Loucy (cell line): ENCODE data around the gene PSMD3.

Experiments
- H2AFZ ChIP-seq: fragments of 200-600 bp; sonication (generic); 2 replicates; pipeline ENCODE4 v1.6.0; 2016; ENCODE audit warnings: antibody characterized with exemption, mild to moderate bottlenecking, low read length, moderate library complexity
- H3F3A ChIP-seq: fragments of 200-600 bp; 2 replicates; pipeline ENCODE4 v1.6.0; 2016; ENCODE audit warnings: antibody characterized with exemption, low read depth, mild to moderate bottlenecking
- H3K27me3 ChIP-seq: fragments of 200-600 bp; sonication (generic); 2 replicates; pipeline ENCODE4 v1.6.1; 2014; ENCODE audit warnings: low read length, mild to moderate bottlenecking; ENCODE audit not compliant: insufficient read depth, poor library complexity, severe bottlenecking
- H3K36me3 ChIP-seq: fragments of 200-600 bp; sonication (generic); 2 replicates; pipeline ENCODE4 v1.6.1; 2016; ENCODE audit warnings: low read length; ENCODE audit not compliant: insufficient read depth
- H3K4me1 ChIP-seq: fragments of 200-600 bp; sonication (generic); 2 replicates; pipeline ENCODE4 v1.5.1; 2014; ENCODE audit warnings: low read length, mild to moderate bottlenecking; ENCODE audit not compliant: insufficient read depth, poor library complexity, severe bottlenecking
- H3K4me2 ChIP-seq: fragments of 200-600 bp; sonication (generic); 2 replicates; pipeline ENCODE4 v1.6.0; 2014; ENCODE audit warnings: antibody characterized with exemption, low read length, low read depth, mild to moderate bottlenecking; ENCODE audit not compliant: poor library complexity, severe bottlenecking
- H3K4me3 ChIP-seq: fragments of 200-600 bp; sonication (generic); 2 replicates; pipeline ENCODE4 v1.5.1; 2014; ENCODE audit warnings: low read length, mild to moderate bottlenecking, mixed read lengths; ENCODE audit not compliant: poor library complexity, severe bottlenecking
- H3K79me2 ChIP-seq: fragments of 200-600 bp; sonication (generic); 2 replicates; pipeline ENCODE4 v1.6.1; 2014; ENCODE audit warnings: low read length; ENCODE audit not compliant: insufficient read depth
- H3K9ac ChIP-seq: fragments of 200-600 bp; sonication (generic); 2 replicates; pipeline ENCODE4 v1.6.0; 2014; ENCODE audit warnings: mild to moderate bottlenecking, low read depth, low read length, moderate library complexity; ENCODE audit not compliant: poor library complexity, severe bottlenecking
- H3K9me2 ChIP-seq: fragments of 200-600 bp; sonication (generic); replicated peaks from 2 replicates; pipeline ENCODE4 v1.6.1; 2016; ENCODE audit warnings: low read depth, low read length, mixed read lengths
- H3K9me3 ChIP-seq: fragments of 200-600 bp; sonication (generic); 2 replicates; pipeline ENCODE4 v1.6.1; 2014; ENCODE audit warnings: mild to moderate bottlenecking, antibody characterized with exemption, low read length, low read depth; ENCODE audit not compliant: insufficient read depth
- H4K20me1 ChIP-seq: fragments of 200-600 bp; sonication (generic); 2 replicates; pipeline ENCODE4 v1.6.0; 2014; ENCODE audit warnings: antibody characterized with exemption, low read length, mild to moderate bottlenecking; ENCODE audit not compliant: insufficient read depth, poor library complexity, severe bottlenecking
- CTCF ChIP-seq: fragments of 200-600 bp; sonication (generic); conservative IDR thresholded peaks from 2 replicates; pipeline ENCODE4 v1.5.1; 2014; ENCODE audit warnings: mild to moderate bottlenecking, antibody characterized with exemption, low read length
- EZH2phosphoT487 ChIP-seq: fragments of 200-600 bp; IDR thresholded peaks from 2 replicates; pipeline ENCODE4 v1.6.1; 2018; ENCODE audit warnings: antibody characterized with exemption, mild to moderate bottlenecking, moderate library complexity, borderline replicate concordance

The PSMD3 gene

GRCh38 chr17:40038882-40039513 lies 58.4 kb downstream of the PSMD3 start:
- Histone ChIP-seq H3K4me1 (no peaks in the 10 kb centered on the region), H3K4me2 (no peak overlapping the region), H3K4me3 (no peak overlapping the region), H4K20me1 (no peaks in the 10 kb centered on the region), H3K79me2 (no peaks in the 10 kb centered on the region), H3K9ac (no peak overlapping the region), H3K9me2 (no peaks in the 10 kb centered on the region), H3K36me3 (peaks cover 12% of the 10 kb centered on the region; the same call in 1 of the 2 replicates), H2AFZ (no peak overlapping the region), H3K9me3 (no peaks in the 10 kb centered on the region), H3F3A (no peaks in the 10 kb centered on the region), H3K27me3 (no peaks in the 10 kb centered on the region)
- peak; percentile 68 for TF ChIP-seq CTCF
- no peak for TF ChIP-seq EZH2phosphoT487

GRCh38 chr17:40041196-40041595 lies 60.6 kb downstream of the PSMD3 start:
- H3K79me2 ChIP-seq, result no peaks in the 10 kb centered on the region
- H3K9me2 ChIP-seq, result no peaks in the 10 kb centered on the region
- no peak overlapping the region for H3K9ac ChIP-seq
- H3K9me3 ChIP-seq, result no peaks in the 10 kb centered on the region
- H3K4me1 ChIP-seq, result no peaks in the 10 kb centered on the region
- no peak overlapping the region for H3K4me3 ChIP-seq
- H4K20me1 ChIP-seq, result no peaks in the 10 kb centered on the region
- no peak for TF ChIP-seq EZH2phosphoT487
- TF ChIP-seq CTCF, result no peak
- H3K27me3 ChIP-seq, result no peaks in the 10 kb centered on the region
- no peaks in the 10 kb centered on the region for H3K36me3 ChIP-seq
- no peaks in the 10 kb centered on the region for H3F3A ChIP-seq
- no peak overlapping the region for H2AFZ ChIP-seq
- H3K4me2 ChIP-seq, result no peak overlapping the region
